GM12864 (cell line): ENCODE results near the gene ZNF710.
"Not testable (repeated sequence)": the region's sequence is repeated elsewhere in the genome, so short reads cannot be mapped to it uniquely, and the experiment has no call there.

ENCODE experiments used
- DNase-seq: peaks from one replicate; pipeline ENCODE4 v3.0.0-alpha.2; 2011; ENCODE audit warnings: low read depth
- H3K4me3 ChIP-seq: 2 replicates; pipeline ENCODE4 v1.5.1; 2011; ENCODE audit warnings: mild to moderate bottlenecking, low read depth, low read length, control low read depth
- CTCF ChIP-seq: IDR thresholded peaks from 2 replicates; pipeline ENCODE4 v1.5.1; 2011; ENCODE audit warnings: low read depth, mild to moderate bottlenecking, moderate library complexity, low read length, control low read depth, inconsistent platforms; ENCODE audit errors: missing control alignments

The ZNF710 gene

GRCh38 chr15:89967881-89968280, 33.2 kb upstream of the ZNF710 start:
- H3K4me3 ChIP-seq, result no peak overlapping the region
- no peak for DNase-seq
- TF ChIP-seq CTCF, result no peak

GRCh38 chr15:89971592-89971997, 29.5 kb upstream of the ZNF710 start:
- TF ChIP-seq CTCF, result peak; percentile 89
- no peak overlapping the region for H3K4me3 ChIP-seq
- DNase-seq, result peak; percentile 41

- no peak for TF ChIP-seq CTCF
- no peak for DNase-seq
- H3K4me3 ChIP-seq, result no peak overlapping the region
Observed at GRCh38 chr15:89972085-89972484, 29.0 kb upstream of the ZNF710 start.

- H3K4me3 ChIP-seq, result no peak overlapping the region
- DNase-seq, result no peak
- TF ChIP-seq CTCF, result no peak
Observed at GRCh38 chr15:89975482-89976245, 25.5 kb upstream of the ZNF710 start.

GRCh38 chr15:89976246-89976600, 24.9 kb upstream of the ZNF710 start:
- DNase-seq, result no peak
- H3K4me3 ChIP-seq, result no peak overlapping the region
- TF ChIP-seq CTCF, result no peak

GRCh38 chr15:89977836-89978235, 23.3 kb upstream of the ZNF710 start:
- not testable (repeated sequence) for DNase-seq, H3K4me3 ChIP-seq

GRCh38 chr15:89978914-89979313, 22.2 kb upstream of the ZNF710 start:
- DNase-seq, result no peak
- no peak overlapping the region for H3K4me3 ChIP-seq
- no peak for TF ChIP-seq CTCF
